ENCODE measurements around the gene VWA7.
A peak's percentile ranks its signal among the peaks of the same experiment; 100 is the strongest.

The VWA7 gene

DNA sequence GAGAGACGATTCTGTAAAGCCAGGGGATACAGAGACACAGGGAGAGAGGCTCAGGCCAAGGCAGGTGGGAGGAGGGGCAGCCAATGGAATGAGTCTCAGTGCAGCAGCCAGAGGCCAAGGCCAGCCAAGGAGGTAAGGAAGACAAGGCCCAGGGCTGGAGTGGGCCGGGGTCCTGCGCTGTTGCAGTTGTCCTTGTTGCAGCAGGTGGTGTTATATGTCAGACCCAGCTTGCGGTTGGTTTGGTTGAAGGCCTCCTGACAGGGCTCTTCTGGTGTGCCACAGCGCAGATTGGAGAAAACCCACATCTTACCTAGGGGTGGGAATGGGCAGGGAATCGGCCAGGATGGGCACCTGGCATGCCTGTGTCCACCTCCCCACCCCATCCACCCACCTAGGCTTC lies 58.1 kb downstream of the VWA7 start:
- H3K9me2 ChIP-seq (ENCODE audit: low read depth, low read length) = no peaks in the 10 kb centered on the region
- no peaks in the 10 kb centered on the region for H3K9me3 ChIP-seq (ENCODE audit: low read length)
- TF ChIP-seq, protein P1, sequence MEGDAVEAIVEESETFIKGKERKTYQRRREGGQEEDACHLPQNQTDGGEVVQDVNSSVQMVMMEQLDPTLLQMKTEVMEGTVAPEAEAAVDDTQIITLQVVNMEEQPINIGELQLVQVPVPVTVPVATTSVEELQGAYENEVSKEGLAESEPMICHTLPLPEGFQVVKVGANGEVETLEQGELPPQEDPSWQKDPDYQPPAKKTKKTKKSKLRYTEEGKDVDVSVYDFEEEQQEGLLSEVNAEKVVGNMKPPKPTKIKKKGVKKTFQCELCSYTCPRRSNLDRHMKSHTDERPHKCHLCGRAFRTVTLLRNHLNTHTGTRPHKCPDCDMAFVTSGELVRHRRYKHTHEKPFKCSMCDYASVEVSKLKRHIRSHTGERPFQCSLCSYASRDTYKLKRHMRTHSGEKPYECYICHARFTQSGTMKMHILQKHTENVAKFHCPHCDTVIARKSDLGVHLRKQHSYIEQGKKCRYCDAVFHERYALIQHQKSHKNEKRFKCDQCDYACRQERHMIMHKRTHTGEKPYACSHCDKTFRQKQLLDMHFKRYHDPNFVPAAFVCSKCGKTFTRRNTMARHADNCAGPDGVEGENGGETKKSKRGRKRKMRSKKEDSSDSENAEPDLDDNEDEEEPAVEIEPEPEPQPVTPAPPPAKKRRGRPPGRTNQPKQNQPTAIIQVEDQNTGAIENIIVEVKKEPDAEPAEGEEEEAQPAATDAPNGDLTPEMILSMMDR (IDR thresholded peaks at IDR 0.05; ENCODE audit: low read length) = no peak
- no peak for TF ChIP-seq EZH2 (IDR thresholded peaks at IDR 0.05; ENCODE audit: borderline replicate concordance, low read length)
- H3F3A ChIP-seq (ENCODE audit: insufficient read depth, low read length) = 0 out of 2 replicates have a peak, but pooled peaks cover 4% of the 10 kb centered on the region
- H3K27ac ChIP-seq (ENCODE audit: low read depth, low read length, poor library complexity, severe bottlenecking) = no peak overlapping the region
- no peaks in the 10 kb centered on the region for H3K4me1 ChIP-seq (ENCODE audit: insufficient read depth, low read length, severe bottlenecking)
- H3K9ac ChIP-seq (ENCODE audit: low read length) = no peak overlapping the region
- H3K4me3 ChIP-seq (ENCODE audit: low read depth, low read length, poor library complexity, severe bottlenecking) = no peak overlapping the region
- no peak overlapping the region for H3K4me2 ChIP-seq (ENCODE audit: low read length)
- no peak overlapping the region for H2AFZ ChIP-seq (ENCODE audit: low read length)
- H4K20me1 ChIP-seq (ENCODE audit: insufficient read depth, low read length) = no peaks in the 10 kb centered on the region
- no peaks in the 10 kb centered on the region for H3K79me2 ChIP-seq (ENCODE audit: insufficient read depth, low read length)
- H3K36me3 ChIP-seq (ENCODE audit: insufficient read depth, low read length) = no peaks in the 10 kb centered on the region
- H3K27me3 ChIP-seq (ENCODE audit: insufficient read depth, low read length) = peaks cover 3% of the 10 kb centered on the region; the same call in 1 of the 2 replicates

- no peaks in the 10 kb centered on the region for H4K20me1 ChIP-seq (ENCODE audit: insufficient read depth, low read length)
- no peak overlapping the region for H3K4me2 ChIP-seq (ENCODE audit: low read length)
- H3K9me3 ChIP-seq (ENCODE audit: low read length) = no peaks in the 10 kb centered on the region
- no peaks in the 10 kb centered on the region for H3K36me3 ChIP-seq (ENCODE audit: insufficient read depth, low read length)
- H2AFZ ChIP-seq (ENCODE audit: low read length) = no peak overlapping the region
- no peak for TF ChIP-seq EZH2 (IDR thresholded peaks at IDR 0.05; ENCODE audit: borderline replicate concordance, low read length)
- TF ChIP-seq, protein P1 (IDR thresholded peaks at IDR 0.05; ENCODE audit: low read length) = no peak
- no peaks in the 10 kb centered on the region for H3K79me2 ChIP-seq (ENCODE audit: insufficient read depth, low read length)
- no peaks in the 10 kb centered on the region for H3K9me2 ChIP-seq (ENCODE audit: low read depth, low read length)
- no peaks in the 10 kb centered on the region for H3K4me1 ChIP-seq (ENCODE audit: insufficient read depth, low read length, severe bottlenecking)
- peaks cover 3% of the 10 kb centered on the region; the same call in 1 of the 2 replicates for H3K27me3 ChIP-seq (ENCODE audit: insufficient read depth, low read length)
- no peak overlapping the region for H3K27ac ChIP-seq (ENCODE audit: low read depth, low read length, poor library complexity, severe bottlenecking)
- no peak overlapping the region for H3K9ac ChIP-seq (ENCODE audit: low read length)
- 0 out of 2 replicates have a peak, but pooled peaks cover 4% of the 10 kb centered on the region for H3F3A ChIP-seq (ENCODE audit: insufficient read depth, low read length)
- H3K4me3 ChIP-seq (ENCODE audit: low read depth, low read length, poor library complexity, severe bottlenecking) = no peak overlapping the region
Observed at GRCh38 chr6:31718265-31718664, 58.9 kb downstream of the VWA7 start.

- Histone ChIP-seq H3K4me2 (ENCODE audit: low read length) (no peak overlapping the region), H3K9me2 (ENCODE audit: low read depth, low read length) (no peaks in the 10 kb centered on the region), H3K36me3 (ENCODE audit: insufficient read depth, low read length) (no peaks in the 10 kb centered on the region), H3K9ac (ENCODE audit: low read length) (no peak overlapping the region), H3F3A (ENCODE audit: insufficient read depth, low read length) (0 out of 2 replicates have a peak, but pooled peaks cover 4% of the 10 kb centered on the region), H3K79me2 (ENCODE audit: insufficient read depth, low read length) (no peaks in the 10 kb centered on the region), H2AFZ (ENCODE audit: low read length) (no peak overlapping the region), H4K20me1 (ENCODE audit: insufficient read depth, low read length) (no peaks in the 10 kb centered on the region), H3K4me3 (ENCODE audit: low read depth, low read length, poor library complexity, severe bottlenecking) (no peak overlapping the region), H3K4me1 (ENCODE audit: insufficient read depth, low read length, severe bottlenecking) (no peaks in the 10 kb centered on the region), H3K27ac (ENCODE audit: low read depth, low read length, poor library complexity, severe bottlenecking) (no peak overlapping the region), H3K9me3 (ENCODE audit: low read length) (no peaks in the 10 kb centered on the region), H3K27me3 (ENCODE audit: insufficient read depth, low read length) (peaks cover 4% of the 10 kb centered on the region; the same call in 1 of the 2 replicates)
- no peak for TF ChIP-seq EZH2 (IDR thresholded peaks at IDR 0.05; ENCODE audit: borderline replicate concordance, low read length)
- TF ChIP-seq, protein P1 (IDR thresholded peaks at IDR 0.05; ENCODE audit: low read length) = peak; percentile 48
Observed at GRCh38 chr6:31717499-31718222, 59.5 kb downstream of the VWA7 start.

Data from OCI-LY1 (cell line).